IMR-90 (cell line): ENCODE measurements around the gene ERGIC1.

Experiments used
- CEBPB ChIP-seq: IDR thresholded peaks from 2 replicates; pipeline ENCODE4 v1.6.1; 2012; ENCODE audit warnings: low read depth, low read length, improper control_type of control experiment
- CTCF ChIP-seq: conservative IDR thresholded peaks from 2 replicates; pipeline ENCODE4 v1.5.1; 2012; ENCODE audit warnings: mild to moderate bottlenecking, low read depth, low read length, improper control_type of control experiment
- FOS ChIP-seq: fragments of 150-350 bp; IDR thresholded peaks from 2 replicates; pipeline ENCODE4 v1.6.1; 2016; ENCODE audit warnings: low read depth, low read length
- MAZ ChIP-seq: IDR thresholded peaks from 2 replicates; pipeline ENCODE4 v1.6.1; 2012; ENCODE audit warnings: low read depth, mild to moderate bottlenecking, low read length, improper control_type of control experiment, moderate library complexity, borderline replicate concordance
- MXI1 ChIP-seq: IDR thresholded peaks from 2 replicates; pipeline ENCODE4 v1.6.1; 2012; ENCODE audit warnings: low read depth, mild to moderate bottlenecking, low read length, moderate library complexity, borderline replicate concordance
- POLR2A ChIP-seq: IDR thresholded peaks from 2 replicates; pipeline ENCODE4 v1.6.1; 2012; ENCODE audit warnings: mild to moderate bottlenecking, low read depth, low read length
- RAD21 ChIP-seq: IDR thresholded peaks from 2 replicates; pipeline ENCODE4 v1.6.1; 2012; ENCODE audit warnings: low read length, improper control_type of control experiment
- RCOR1 ChIP-seq: IDR thresholded peaks from 2 replicates; pipeline ENCODE4 v1.6.1; 2012; ENCODE audit warnings: mild to moderate bottlenecking, low read length, improper control_type of control experiment; ENCODE audit not compliant: insufficient replicate concordance
- RFX5 ChIP-seq: IDR thresholded peaks from 2 replicates; pipeline ENCODE4 v1.8.0; 2012; ENCODE audit warnings: low read depth, mild to moderate bottlenecking, low read length, moderate library complexity
- USF2 ChIP-seq: fragments of 150-350 bp; IDR thresholded peaks from 2 replicates; pipeline ENCODE4 v1.6.1; 2017; ENCODE audit warnings: mild to moderate bottlenecking, antibody characterized with exemption, low read length, low read depth

DNA sequence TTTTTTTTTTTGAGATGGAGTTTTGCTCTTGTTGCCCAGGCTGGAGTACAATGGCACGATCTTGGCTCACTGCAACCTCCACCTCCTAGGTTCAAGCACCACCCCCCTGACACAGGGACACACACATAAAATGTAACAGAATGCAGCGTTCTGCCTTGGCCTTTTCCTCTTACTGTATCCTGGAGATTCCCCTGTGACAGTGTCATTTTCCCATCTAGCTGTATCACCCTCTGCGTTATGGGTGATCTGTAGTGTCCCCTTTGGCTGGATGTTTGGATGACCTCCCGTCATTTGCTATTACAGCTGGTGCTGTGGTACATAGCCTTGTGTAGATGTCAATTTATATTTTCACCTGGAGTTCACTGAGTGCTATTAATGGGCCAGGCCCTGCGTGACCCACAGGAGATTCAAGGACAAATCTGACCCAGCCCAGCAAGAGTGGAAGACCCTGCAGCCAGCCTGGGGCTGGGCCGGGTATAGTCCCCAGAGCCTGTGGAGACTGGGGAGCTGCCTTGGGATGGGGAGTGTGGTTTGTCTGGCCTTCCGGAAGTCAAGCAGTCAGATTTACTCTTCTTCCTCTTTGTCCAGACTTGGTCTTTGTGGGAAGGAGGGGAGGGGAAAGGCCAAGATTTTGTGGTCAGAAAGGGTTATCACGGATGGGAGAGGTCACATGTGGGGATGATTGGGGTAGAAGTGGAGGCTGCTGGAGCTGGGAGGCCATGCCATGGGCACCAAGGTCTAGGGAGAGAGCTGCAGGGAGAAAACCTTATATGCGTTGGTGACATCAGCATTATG, 43.6 kb downstream of the ERGIC1 start:
- TF ChIP-seq CTCF (no peak), RCOR1 (no peak), POLR2A (no peak), CEBPB (no peak), FOS (no peak), USF2 (no peak), RFX5 (no peak), MXI1 (no peak), RAD21 (no peak), MAZ (no peak)
